Erythroblast (primary cell): ENCODE data around the gene EFHC1.
"Not testable (repeated sequence)": the region's sequence is repeated elsewhere in the genome, so short reads cannot be mapped to it uniquely, and the experiment has no call there.

Experiments used
- DNase-seq, 2 experiments: peaks; one replicate each; lab custom pipeline; 2025; lab: John Stamatoyannopoulos, UW
- GATA1 ChIP-seq: IDR thresholded peaks from 2 replicates; pipeline ENCODE4 v1.6.1; 2011; ENCODE audit warnings: low read depth, mild to moderate bottlenecking, control low read depth, low read length, moderate library complexity
- POLR2A ChIP-seq: IDR thresholded peaks from 2 replicates; pipeline ENCODE4 v1.6.1; 2011; ENCODE audit warnings: mild to moderate bottlenecking, low read length

The EFHC1 gene

DNA sequence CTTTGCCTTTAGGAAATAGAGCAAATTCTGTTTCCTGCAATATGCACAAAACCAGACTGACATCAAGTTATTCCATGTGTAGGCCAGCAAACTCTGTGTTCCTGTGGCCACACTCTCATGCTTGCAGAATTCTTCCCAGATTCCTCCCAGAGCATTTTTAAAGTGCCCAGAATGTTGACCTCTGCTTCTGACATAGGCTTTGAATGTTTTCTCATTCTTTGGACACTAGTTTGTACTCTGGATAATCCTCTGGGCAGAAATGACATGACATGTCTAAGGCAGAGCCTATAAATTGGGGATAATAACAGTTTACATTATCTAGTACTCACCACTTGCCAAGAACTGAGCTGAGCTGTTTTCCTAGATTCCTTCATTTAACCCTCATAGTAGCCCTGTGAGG, 9.2 kb upstream of the EFHC1 start:
- DNase-seq: no peak
- TF ChIP-seq POLR2A (no peak), GATA1 (no peak)

DNA sequence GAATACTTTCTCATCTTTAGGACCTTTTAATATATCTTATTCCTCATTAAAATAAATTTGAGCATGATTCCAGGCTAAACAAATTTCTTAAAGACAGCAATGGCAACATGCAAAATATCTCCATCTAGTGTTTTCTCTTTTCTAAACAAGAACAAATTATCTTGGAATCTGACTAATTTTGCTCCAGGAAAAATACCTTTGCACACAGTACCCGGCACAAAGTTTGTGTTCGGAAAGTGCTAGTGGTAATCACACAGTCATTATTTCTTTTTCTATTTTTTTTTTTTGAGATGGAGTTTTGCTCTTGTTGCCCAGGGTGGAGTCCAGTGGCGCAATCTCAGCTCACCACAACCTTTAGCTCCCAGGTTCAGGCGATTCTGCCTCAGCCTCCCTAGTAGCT, 8.2 kb upstream of the EFHC1 start:
- no peak for TF ChIP-seq POLR2A
- TF ChIP-seq GATA1: no peak
- no peak for DNase-seq

DNA sequence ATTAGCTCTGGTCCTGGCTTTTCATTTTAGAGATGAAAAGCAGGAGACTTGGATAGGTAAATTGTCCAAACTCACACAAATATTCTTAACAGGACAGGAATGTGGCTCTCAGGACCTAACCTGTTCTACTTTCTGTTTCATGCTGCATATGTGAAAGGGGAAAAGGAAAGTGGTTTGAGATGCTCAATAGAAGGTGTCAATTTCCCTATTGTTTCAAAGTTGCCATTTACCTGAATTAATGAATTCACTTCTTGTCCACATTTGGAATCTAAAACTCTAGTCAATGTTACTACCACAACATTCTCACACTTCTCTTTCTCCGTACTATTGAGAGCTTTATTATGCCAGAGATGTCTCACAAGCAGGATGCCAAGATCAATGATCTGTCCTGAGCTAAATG, 4.8 kb upstream of the EFHC1 start:
- no peak for TF ChIP-seq GATA1
- no peak for TF ChIP-seq POLR2A
- DNase-seq: no peak

DNA sequence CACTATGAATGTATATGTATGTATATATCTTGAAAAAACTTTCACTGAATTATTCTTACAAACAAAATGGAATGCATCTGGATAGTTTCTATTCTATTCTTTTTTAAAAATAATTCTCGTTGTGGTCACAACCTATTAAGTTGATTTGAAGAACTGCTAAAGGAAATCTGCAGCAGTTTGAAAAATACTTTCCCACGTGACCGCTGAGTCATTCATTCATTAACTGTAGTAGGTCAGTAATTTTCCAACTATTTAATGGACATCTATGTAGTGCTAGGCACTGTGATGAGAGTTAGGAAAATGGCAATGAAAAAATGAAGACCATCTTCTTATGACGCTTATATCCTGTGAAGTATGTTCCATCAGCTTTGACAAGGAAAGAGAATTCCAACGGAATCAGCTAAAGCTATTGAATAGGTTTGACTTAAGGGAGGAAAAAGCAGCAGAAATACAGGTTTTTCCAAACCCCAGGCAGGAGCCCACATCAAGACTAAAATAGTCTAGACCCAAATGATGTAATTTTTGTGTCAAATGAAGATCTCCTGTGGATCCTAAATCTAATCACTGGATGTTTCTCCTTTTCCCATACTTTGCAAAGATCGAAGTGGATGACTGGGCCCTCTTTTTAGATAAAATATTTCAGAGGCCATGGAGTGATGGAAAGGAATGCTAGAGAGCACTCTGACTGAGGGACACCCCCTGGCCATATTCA, 4.1 kb upstream of the EFHC1 start:
- DNase-seq: peak; percentile 12 to 45
- TF ChIP-seq POLR2A (no peak), GATA1 (no peak)

DNA sequence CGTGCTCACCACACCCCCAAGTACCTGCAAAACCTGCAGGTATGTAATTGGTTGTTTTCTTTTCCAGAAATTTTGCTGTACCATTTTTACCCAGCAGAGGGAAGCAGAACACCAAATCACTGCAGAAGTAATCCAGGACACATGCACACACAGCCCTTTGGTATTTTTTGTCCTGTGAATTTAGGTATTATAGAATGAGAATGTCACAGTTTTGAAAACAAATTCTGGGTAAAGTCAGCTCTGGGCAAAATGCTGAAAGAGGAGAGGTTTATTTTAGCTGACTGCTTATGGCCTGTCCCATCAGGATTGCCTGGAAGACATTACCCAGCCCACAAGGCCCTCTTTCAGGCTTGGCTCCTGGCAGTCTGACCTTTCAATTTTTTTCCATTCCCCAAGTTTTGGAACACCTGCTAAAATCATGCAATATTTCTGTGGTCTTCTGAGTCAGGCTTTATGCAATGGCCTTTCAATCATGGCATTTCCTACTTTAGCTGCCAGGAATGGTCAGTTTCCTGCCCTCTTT, 3.5 kb upstream of the EFHC1 start:
- TF ChIP-seq POLR2A: no peak
- TF ChIP-seq GATA1: no peak
- peak; percentile 62 to 82 for DNase-seq

DNA sequence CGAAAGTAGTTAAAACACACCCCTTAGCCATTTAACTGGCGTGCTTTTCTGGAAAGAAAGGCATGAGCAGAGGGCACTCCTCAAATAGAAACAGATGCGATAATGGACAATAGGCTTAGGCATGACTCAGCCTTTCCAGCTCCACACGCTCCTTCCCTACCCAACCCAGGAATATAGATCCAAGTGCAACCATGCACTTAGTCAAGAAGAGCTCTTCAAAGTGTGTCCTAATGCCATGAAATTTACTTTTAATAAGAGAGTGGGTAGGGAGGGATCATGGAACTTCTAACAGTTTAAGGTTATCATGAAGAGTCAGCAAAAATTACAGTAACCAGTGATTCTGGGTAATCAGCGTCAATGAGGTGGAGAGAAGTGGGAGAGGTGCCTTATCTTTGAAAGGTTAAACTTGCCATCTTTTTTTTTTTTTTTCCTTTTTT, 2.4 kb upstream of the EFHC1 start:
- TF ChIP-seq GATA1 (no peak), POLR2A (no peak)
- DNase-seq: peak; percentile 36 to 52

DNA sequence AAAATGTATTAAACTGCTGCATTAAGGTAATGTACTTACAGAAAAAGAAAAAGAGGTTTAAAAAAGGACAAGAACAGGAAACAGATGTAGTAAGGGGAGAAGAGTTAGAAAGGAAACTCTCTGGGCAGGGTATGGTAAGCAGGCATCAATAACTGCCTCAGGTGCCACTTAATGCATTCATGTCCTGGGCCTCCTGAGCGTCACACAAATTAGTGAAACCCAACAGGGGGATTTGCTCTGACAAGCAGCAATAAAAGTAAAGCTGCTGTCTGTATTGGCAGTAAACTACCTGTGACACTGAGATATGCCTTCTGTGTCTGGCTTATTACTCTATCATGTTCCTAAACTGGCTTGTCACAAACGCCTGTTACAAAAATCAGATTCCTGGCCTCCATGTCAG, 1.5 kb upstream of the EFHC1 start:
- TF ChIP-seq GATA1 (no peak), POLR2A (no peak)

DNA sequence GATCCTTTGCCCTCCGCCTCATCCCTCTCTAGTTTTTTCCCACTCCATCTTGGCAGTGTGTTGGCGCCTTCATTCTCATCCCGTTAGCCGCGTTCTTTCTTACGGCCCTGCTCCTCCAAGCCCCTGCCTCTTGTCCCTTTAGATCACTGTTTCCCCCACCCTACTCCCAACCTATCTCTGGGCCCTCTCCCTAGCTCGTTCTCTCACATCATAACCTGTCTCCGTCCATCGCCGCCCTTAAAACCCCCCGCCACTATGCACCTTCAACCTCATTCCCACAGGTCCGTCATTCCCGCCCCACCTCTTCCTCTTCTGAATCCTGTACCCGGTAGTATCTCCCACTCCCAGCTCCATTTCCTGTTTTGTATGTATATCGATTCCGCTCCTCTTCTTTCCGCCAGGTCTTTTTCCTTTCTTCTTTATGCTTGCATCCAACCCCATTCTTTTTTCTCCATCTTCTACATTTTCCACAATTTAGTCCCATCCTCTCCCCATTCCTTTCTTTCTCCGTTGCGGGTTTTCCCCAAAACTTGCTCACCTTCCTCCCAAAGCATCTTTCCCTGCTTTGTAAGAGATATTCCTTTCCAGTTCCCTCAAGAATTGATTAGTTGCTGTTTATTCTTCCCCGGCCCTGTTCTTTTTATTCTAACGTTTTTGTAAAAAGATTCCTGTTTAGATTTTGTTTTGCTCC, 671 bp downstream of the EFHC1 start:
- TF ChIP-seq POLR2A (no peak), GATA1 (no peak)
- peak; percentile 41 to 51 for DNase-seq

More for the DNA sequence above, 1.5 kb upstream of the EFHC1 start:
- peak; percentile 4 to 14 for DNase-seq

DNA sequence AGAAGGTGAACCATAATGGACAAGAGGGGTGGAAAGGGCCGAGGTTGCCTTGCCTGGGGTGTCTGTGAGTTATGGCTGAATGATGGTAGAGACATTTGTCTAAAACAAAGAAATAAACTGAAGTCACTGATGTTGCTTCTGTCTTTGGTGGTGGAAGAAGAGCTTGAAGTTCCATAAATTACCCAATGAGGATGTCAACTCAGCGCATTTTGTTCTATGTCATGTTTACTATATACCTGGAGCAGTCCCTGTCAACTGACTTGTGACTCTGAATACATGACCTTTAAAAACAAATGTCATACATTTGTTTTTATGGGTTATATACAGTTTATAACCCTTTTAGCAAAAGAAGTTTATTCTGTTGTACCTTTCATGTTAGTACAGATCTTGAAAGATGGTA, 2.0 kb downstream of the EFHC1 start:
- TF ChIP-seq GATA1 (no peak), POLR2A (no peak)
- no peak for DNase-seq

DNA sequence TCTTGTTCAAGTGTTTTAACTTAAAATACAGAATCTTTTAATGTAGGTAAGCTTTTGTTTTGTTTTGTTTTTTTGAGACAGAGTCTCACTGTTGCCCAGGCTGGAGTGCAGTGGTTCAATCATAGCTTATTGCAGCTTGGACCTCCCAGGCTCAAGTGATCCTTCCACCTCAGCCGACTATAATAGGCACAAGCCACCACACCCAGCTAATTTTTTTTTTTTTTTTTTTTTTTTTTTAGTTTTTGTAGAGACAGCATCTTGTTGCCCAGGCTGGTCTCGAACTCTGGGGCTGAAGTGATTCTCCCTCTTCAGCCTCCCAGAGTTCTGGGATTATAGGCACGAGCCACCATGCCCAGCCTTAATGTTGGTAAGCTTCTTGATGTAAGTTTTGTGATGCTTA, 3.3 kb downstream of the EFHC1 start:
- no peak for DNase-seq
- TF ChIP-seq POLR2A: no peak

DNA sequence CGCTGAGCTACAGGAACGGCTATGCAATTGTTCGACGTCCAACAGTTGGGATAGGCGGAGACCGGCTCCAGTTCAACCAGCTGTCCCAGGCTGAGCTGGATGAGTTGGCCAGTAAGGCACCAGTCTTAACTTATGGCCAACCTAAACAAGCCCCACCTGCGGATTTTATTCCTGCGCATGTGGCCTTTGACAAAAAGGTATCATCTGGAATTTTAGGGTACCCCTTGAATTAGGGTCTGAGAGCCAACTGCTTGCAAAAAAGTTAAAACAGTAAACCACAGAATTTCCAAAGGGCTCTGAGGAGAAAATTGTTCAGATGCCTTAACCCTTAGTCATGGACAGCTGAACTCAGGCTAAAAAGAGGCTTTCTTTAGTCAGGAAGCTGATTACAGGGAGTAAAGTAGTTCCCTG, 3.8 kb downstream of the EFHC1 start:
- TF ChIP-seq GATA1: no peak
- no peak for TF ChIP-seq POLR2A

DNA sequence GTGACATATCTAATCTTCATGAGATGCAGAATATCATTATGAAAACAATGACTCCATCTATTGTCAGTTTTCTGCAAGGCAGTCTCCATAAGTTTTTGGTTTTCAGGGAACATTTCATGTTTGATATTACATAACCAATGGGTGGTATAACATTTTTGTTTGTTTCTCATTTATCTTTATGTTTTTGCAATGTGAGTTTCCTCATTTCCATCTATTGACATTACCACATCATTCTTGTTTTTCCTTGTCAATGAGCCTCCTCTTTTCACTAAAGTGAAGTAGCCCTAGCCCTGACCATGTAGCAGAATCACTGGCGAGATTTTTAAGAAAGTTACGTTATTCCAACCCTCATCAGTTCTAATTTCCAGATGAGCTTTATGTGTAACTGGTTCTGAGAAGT, 4.4 kb downstream of the EFHC1 start:
- no peak for TF ChIP-seq POLR2A
- no peak for TF ChIP-seq GATA1
- no peak for DNase-seq

More for the DNA sequence above, 3.8 kb downstream of the EFHC1 start:
- DNase-seq: no peak

DNA sequence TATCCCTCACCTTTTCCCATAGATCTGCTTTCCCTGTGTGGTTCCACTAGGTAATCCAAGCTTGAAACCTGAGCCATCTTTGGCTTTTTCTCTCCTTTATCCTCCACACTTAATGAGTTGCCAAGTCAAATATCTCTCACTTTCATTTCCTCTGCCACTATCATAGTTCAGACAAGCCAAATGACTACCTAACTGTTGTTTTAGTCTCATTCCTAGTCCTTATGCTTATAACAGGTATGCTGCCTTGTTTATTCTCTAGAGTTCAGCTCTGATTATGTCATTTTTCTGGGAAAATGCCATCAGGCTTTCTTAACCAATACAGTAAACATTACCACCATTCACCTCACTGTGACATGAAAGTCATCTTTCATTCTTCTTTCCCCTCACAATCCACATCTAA, 6.5 kb downstream of the EFHC1 start:
- TF ChIP-seq POLR2A: no peak
- no peak for DNase-seq

DNA sequence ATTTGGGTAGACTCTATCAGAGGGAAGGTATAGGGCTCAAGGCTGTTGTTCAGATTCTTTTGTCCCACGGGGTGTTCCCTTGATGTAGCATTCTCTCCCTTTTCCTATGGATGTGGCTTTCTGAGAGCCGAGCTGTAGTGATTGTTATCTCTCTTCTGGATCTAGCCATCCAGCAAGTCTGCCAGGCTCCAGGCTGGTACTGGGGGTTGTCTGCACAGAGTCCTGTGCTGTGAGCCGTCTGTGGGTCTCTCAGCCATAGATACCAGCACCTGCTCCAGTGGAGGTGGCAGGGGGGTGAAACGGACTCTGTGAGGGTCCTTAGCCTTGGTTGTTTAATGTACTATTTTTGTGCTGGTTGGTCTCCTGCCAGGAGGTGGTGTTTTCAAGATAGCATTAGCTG, 13.2 kb downstream of the EFHC1 start:
- DNase-seq: not testable (repeated sequence)

DNA sequence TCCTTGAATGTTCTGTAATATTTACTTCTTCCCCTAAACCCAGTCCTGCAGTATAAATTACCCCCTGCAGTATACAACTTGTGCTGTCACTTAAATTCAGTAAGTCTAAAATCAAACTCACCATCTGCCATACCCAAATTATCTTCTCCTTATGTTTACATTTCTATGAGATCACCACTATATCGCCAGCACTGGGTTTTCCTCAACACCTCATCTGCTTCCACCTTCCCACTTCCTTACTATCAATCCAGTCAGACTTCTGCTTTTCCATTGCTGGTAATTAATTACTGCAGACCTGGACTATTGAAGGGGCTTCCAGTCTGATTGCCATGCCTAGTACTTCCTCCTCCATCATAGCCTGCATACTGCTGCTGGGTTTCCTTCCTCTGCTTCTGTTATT, 15.2 kb downstream of the EFHC1 start:
- no peak for DNase-seq
- no peak for TF ChIP-seq POLR2A
- TF ChIP-seq GATA1: no peak
